Raji (cell line): ENCODE results near the gene PIGL.

Experiments
- POLR2A ChIP-seq: IDR thresholded peaks from 2 replicates; pipeline ENCODE4 v1.6.1; 2011; ENCODE audit warnings: low read depth, low read length, control low read depth; ENCODE audit not compliant: insufficient read depth

PIGL gene

GRCh38 chr17:16358394-16358793 lies 141.4 kb downstream of the PIGL start:
- no peak for TF ChIP-seq POLR2A

- no peak for TF ChIP-seq POLR2A
Measured at GRCh38 chr17:16361874-16362273, 144.9 kb downstream of the PIGL start.

GRCh38 chr17:16363749-16364536 lies 146.9 kb downstream of the PIGL start:
- TF ChIP-seq POLR2A: no peak

GRCh38 chr17:16364625-16365024 lies 147.6 kb downstream of the PIGL start:
- TF ChIP-seq POLR2A: no peak

GRCh38 chr17:16371742-16372141 lies 154.7 kb downstream of the PIGL start:
- TF ChIP-seq POLR2A: no peak

GRCh38 chr17:16374146-16374938 lies 157.3 kb downstream of the PIGL start:
- TF ChIP-seq POLR2A: no peak
